AML-193 (cell line): ENCODE results near the gene MAP1LC3B2.
A peak's percentile ranks its signal among the peaks of the same experiment; 100 is the strongest.
"Not testable (repeated sequence)": the region's sequence is repeated elsewhere in the genome, so short reads cannot be mapped to it uniquely, and the experiment has no call there.

ENCODE experiments used
- DNase-seq, 2 experiments: peaks; one replicate each; lab custom pipeline; 2025; lab: John Stamatoyannopoulos, UW

The MAP1LC3B2 gene

DNA sequence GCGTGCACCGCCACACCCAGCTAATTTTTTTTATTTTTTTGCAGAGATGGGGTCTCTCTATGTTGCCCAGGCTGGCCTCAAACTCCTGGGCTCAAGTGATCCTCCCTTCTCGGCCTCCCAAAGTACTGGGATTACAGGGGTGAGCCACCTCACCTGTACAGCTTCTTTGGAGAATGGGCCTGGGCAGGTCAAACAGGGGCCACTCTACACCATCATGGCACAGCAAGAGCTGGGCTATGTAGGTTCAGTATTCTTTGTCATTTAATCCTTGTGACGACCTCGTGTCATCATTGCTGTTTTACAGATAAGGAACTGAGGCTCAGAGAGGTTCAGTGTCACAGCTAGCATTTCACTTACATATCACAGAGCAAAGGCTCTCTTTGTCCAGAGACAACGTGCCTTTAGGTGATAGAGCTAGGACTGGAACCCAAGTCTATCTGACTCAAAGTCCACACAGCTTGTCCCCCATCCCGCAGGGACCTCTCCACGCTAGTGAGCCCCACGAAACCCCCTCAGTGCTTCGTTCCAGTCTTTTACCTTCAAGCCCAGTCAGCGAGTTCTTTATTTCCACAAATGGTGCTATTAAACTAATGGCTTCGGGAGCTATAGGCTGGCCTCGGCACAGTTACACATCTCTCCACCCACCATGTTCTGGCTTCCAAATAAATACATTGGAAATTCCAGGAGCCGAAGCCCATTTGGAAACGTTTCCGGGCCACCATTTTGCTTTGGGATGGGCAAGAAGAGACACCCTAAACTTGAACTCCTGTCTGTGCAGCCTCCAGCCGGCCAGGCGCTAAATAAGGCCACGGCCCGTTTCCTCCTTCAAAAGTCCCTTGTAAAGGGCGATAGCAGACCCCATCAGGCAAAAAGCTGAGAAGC lies 660 bp upstream of the MAP1LC3B2 start:
- DNase-seq: no peak

DNA sequence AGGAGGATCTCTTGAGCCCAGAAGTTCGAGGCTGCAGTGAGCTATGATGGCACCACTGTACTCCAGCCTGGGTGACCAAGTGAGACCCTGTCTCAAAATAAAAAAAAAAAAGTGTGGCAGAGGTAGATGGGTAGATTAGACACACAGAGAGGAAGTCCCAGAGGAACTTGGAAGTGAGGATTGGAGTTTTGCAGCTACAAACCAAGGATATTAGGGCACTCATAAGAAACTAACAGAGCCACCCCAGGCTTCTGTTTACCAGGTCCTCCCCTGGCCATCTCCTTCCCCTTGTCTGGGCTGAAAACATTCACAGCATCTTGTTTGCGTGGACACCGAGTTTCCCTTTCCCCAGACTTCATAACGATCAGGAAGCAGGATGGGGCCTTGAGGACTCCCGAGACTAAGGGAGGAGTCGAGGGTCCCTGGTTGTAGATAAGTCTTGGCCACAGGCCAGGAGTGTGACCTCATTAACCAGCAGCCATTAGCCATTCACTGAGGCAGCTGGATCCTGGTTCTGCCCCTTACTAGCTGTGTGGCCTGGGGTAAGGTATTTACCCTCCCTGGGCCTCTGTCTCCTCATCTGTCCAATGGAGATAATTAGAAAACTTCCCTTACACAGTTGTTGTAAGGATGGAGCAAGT lies 2.1 kb downstream of the MAP1LC3B2 start:
- DNase-seq: no peak

DNA sequence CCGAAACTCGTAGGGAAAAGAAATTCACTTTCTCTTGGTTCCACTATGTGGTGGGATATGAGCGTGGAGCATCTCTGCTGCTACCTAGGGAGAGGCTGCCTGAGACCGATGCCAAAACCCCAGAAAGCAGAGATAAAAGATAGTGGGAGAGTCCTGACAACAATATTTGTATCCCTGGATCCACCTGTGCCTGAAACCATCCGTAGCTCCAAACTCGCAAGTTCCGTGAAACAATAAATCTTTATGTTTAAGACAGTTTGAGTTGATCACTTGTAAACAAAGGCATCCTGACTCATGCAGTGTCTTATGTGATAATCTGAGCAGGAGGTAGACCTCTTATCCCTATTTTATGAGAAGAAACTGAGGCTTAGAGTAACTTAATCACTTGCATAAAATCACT lies 2.9 kb downstream of the MAP1LC3B2 start:
- no peak for DNase-seq

DNA sequence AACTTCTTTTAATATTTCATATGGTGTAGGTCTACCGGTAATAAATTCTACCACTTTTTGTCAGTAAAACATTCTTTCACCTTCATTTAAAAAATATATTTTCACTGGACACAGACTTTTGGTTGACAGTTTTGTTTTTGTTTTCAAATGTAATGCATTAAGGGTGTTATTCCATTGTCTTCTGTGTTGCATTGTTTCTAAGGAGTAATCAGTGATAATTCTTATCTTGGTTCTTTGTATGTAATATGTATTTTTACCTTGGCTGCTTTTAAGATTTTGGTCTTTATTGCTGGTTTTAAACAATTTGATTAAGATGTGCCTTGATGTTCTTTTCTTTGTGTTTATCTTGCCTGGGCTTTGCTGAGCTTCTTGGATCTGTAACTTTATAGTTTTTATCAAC lies 4.1 kb downstream of the MAP1LC3B2 start:
- DNase-seq: no peak

DNA sequence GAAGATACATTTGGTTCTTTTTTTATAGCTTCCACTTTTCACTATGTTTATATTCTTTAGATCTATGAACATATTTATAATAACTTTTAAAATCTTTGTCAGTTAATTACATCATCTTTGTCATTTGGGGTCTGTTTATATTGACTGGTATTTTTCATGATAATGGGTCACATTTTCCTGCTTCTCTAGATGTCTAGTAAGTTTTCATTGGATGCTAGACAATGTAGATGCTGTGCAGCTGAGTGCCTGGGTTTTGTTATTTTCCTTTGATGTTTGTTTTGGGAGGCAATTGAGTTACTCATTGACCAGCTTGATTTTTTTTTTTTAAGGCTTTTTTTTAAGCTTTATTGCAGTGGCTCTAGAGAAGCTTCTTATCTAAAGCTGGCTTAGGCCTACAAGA lies 4.9 kb downstream of the MAP1LC3B2 start:
- no peak for DNase-seq

DNA sequence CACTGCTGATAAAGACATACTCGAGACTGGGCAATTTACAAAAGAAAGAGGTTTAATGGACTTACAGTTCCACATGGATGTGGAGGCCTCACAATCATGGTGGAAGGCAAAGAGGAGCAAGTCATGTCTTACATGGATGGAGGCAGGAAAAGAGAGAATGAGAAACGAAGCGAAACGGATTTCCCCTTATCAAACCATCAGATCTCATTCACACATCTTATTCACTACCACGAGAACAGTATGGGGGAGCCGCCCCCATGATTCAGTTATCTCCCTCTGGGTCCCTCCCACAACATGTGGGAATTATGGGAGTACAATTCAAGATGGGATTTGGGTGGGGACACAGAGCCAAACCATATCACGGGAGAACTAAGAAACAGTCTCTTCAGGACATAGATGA lies 6.0 kb downstream of the MAP1LC3B2 start:
- DNase-seq: not testable (repeated sequence)

DNA sequence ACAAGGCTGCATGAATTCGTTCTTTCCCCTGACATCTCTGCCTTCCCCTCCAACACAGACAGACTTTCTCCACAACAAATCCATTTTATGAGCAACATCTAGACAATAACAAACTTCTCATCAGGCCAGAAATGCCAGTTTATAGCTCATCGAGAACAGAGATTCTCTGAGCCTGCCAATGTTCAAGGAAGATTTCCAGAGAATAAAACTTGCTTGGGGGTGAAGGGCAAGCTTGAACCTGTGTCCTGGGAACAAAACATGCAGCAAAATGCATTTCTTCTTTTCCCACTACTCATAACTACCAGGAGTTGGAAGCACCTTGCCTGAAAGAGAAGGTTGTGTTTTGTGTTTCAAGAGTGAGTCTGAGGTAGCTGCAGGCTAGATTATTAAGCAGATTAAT lies 6.8 kb downstream of the MAP1LC3B2 start:
- DNase-seq: no peak

DNA sequence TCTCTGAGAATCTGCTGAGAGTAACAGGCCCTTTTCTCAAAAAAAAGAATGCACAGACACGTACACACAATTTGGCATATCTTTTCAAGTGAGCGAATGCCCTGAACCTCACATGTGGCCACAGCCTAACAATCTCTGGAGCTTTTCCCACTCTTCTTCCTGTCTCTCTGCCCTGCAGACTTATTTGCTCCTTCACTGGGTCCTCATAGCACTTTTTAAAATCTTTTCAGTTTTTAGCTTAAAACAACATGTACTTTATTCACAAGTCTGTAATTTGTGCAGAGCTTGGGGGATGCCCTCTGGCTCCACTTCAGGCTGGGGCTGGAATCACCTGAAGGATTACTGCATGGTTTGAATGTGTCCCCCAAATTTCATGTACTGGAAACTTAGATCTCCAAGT lies 9.0 kb downstream of the MAP1LC3B2 start:
- DNase-seq: no peak

DNA sequence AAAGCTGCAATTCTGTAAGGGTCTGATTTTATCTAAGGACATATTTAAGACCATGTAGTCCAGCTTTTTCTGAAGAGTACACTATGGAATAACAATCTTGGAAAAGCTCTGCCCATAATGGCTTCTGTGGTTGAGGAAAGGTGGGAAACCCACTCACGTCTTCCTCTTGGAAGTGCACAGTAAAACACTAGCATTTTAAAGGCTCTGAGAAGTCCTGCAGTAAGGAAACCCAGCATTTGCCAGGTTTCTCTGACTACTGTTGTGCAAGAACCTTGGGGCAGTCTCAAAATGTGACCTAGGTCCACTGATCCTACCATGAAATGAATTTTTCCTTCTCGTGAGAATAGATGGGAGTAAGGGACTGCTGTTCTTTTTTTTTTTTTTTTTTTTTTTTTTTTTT lies 11.9 kb downstream of the MAP1LC3B2 start:
- no peak for DNase-seq

DNA sequence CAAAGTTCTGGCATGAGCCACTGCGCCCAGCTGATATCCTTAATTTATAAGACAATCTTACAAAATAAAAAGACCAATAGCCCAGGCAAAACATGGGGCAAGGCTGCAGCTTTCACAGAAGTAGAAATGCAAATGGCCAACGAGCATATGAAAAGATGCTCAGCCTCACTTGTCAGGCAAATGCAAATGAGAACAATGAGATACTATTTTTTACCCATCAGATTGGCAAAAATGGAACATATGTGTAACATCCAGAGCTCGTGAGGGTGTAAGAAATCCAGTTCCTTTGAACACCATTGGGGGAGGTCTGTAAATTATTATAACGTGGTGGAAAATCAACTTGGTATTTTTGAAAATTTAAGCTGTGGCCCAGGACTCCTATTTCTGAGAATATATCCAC lies 14.6 kb downstream of the MAP1LC3B2 start:
- no peak for DNase-seq

DNA sequence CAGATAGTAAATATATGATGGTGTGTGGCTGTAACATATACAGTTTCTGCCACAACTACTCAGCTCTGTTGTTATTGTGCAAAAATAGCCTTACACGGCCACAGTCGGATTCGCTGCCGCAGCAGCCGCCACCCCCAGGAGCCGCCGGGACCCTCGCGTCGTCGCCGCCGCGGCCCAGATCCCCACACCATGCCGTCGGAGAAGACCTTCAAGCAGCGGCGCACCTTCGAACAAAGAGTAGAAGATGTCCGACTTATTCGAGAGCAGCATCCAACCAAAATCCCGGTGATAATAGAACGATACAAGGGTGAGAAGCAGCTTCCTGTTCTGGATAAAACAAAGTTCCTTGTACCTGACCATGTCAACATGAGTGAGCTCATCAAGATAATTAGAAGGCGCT lies 16.6 kb downstream of the MAP1LC3B2 start:
- not testable (repeated sequence) for DNase-seq

DNA sequence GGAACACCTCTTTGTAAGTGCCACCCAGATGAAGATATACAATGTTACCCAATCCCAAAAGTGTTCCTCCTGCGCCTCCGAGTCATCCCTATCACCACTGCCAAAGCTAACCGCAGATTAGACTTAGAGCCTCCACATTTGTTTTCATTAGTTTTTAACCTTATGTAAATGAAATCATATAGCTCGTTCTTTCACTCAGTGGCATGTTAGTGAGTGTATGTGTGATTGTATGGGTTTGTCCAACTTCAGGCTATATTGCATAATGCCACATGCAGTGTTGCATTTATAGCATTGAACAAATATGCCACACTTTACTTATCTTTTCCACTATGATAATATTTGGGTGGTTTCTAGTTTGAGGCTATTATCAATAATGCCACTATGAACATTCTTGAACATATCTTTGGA lies 18.0 kb downstream of the MAP1LC3B2 start:
- DNase-seq: no peak

DNA sequence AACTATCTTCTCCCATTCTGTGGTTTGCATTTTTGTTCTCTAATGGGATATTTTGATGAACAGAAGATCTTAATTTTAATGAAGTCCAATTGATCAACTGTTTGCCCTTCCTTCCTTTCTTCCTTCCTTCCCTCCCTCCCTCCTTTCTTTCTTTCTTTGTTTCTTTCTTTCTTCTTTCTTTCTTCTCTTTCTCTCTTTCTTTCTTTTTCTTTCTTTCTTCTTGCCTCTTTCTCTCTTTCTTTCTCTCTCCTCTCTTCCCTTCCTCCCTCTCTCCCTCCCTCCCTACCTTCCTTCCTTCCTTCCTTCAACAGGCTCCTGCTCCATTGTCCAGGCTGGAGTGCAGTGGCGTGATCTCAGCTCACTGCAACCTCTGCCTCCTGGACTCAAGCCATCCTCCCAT lies 18.9 kb downstream of the MAP1LC3B2 start:
- DNase-seq: no peak

DNA sequence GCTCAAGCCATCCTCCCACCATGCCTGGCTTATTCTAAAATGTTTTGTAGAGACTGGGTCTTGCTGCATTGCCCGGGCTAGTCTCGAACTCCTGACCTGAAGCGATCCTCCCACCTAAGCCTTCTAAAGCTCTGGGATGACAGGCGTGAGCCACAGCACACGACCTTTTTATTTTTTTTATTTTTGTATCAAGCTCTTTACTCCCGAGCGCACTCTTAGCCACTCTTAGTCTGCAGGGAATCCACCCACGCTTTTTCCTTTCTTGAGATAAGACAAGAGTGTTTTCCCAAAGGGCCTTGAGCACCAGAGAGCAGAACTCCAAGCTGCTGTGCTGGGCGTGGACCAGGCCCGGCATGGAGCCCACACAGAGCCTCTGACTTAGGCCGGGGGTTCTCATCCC lies 23.4 kb downstream of the MAP1LC3B2 start:
- DNase-seq: no peak

DNA sequence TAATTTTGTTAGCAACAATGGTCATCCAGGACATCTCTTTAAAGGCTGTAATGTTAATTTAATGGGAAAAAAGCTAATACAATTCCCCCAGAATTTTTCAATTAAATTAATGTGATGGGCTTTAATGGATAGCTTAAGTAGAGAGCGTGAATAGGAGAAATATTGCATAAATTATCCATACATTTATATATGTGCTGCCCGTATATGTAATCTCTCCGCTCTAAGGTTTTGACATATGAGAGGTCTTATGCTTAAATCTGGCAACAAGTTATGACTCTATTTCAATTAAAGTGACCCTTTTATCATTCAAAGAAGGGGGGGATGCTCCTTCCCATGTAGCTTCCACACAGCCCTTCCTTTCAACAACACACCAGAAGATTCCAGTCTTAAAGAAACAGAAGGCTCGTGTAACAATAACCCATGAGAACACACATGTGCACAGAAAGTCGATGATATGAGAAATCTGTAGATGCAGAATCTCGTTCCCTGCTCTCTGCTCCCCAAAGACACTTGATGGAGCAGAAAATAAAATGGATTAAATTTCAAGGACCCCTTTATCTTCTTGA lies 24.0 kb downstream of the MAP1LC3B2 start:
- DNase-seq: no peak

DNA sequence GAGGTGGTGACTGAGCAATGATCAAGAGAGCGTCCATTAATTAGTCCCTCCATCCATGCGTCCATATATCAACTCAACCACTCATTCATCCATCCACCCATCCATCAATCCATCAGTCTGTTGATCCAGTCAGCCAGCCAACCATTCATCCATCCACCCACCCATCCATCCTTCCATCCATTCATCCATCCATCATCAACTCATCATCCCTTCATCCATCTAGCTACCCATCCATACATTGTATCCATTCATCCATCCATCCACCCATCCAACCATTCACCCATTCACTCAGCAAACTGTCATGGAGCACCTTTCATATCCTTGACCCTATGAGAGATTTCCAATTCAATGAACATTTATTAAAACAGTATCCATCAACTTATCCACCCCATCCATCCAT lies 28.1 kb downstream of the MAP1LC3B2 start:
- no peak for DNase-seq

DNA sequence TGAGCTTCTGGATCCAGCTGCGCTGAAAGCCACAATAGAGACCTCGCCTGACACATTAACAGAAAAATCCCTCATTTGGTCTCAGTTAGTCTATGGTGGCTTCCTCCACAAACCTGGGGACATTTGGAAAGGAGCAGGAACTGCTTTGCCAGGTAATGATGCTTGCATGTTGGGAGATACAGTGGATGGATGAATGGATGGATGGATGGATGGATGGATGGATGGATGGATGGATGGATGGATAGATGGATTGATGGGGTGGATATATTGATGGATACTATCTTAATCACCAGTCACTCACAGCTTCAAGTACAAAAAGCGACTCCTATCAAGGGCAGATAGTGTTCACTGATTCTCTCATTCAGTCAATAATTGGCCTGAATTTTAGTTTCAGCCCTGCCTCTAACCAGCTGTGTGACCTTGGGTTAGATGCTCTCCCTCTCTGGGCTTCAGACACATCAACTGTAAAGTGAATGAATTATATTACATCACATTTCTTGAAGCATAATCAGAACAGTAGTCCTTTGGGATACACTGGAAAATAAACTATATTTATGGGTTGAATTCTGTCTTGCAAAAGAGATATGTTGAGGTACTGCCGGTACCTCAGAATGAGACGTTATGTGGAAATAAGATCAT lies 29.3 kb downstream of the MAP1LC3B2 start:
- no peak for DNase-seq

DNA sequence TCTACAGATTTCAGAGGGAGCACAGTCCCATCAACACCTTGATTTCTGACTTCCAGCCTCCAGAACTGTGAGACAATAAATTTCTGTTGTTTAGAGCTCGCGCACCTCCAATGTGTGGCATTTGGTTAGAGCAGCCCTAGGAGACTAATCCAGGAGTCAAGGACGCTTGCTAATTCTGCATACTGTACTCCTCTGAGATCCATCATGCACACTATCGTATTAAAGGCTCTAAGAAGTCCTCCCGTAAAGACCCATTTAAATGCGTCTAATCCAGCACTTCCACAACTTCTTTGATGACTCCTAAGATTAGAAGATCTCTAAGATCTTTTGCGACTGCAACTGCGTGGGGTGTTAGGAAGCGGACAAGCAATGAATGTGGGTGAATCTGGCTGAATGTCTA lies 30.4 kb downstream of the MAP1LC3B2 start:
- no peak for DNase-seq

DNA sequence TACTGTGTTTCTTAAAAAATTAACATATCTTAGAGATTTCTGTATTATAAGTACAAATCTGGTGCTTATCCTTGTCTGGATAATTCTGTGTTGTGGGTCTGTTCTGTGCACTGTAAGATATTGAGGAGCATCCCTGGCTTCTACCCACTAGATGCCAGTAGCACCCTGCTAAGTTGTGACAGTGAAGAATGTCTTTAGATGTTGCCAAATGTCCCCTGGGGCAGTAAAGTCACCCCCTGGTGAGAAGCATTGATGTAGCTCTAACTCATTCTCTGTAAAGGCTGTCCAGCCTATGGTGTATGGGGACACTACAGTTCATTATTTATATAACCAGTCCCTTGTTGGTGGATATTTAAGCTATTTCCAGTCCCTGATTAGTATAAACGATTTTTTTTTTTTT lies 31.4 kb downstream of the MAP1LC3B2 start:
- peak; percentile 51 to 54 for DNase-seq

DNA sequence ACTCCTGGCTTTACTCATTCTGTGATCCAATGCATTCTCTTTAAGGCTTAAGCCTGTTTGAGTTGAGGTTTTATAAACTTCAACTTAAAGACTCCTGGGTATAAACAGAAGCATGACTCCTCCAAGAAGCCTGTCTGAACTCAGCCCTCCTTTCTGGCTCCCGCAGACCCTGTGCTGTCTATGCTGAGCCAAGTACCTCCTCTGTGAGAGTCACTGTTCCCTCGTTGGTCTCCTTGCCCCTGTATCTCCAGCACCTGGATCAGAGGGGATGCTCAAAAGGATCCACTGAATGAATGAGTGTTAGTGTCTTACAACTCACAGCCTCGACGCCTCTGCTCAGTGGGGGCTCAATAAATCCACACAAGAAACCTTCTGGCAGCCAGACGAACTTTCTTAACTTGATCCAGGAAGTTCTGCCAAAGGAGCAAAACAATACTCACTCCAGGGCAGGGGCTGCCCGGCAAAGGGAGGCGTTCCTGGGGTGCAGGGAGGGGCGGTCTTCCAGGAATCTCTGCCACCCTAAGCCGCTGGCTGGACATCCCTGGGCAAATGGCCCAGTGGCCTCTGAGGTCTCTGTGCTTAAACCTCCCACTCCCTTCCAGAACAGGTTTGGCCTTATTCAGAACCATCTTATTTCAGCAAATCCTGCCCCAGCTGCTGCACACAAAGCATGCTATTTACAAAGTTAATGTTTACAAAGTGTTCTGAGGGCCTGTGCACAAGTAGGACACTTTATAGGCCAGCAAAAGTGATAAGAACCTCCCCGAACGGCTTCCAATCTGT lies 32.9 kb downstream of the MAP1LC3B2 start:
- no peak for DNase-seq

DNA sequence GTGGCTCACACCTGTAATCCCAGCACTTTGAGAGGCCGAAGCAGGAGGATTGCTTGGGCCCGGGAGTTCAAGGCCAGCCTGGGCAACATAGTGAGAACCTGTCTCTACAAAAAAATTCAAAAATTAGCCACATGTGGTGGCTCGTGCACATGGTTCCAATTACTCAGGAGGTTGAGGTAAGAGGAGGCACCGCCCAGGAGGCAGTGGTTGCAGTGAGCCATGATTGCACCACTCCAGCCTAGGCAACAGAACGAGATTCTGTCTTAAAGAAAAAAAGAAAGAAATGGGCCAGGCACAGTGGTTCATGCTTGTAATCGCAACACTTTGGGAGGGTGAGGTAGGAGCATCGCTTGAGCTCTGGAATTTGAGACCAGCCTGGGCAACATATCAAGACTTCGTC lies 33.5 kb downstream of the MAP1LC3B2 start:
- peak; percentile 21 to 53 for DNase-seq
